HFF-Myc (cell line): Measurements from ENCODE around the gene HNF1B.

Experiments used
- DNase-seq: peaks from one replicate; pipeline ENCODE4 v3.0.0-alpha.2; 2011; ENCODE audit warnings: low read depth; ENCODE audit errors: extremely low read depth
- H3K4me3 ChIP-seq: replicated peaks from 2 replicates; pipeline ENCODE4 v1.5.1; 2011; ENCODE audit warnings: low read depth, mild to moderate bottlenecking, control low read depth, low read length
- CTCF ChIP-seq: IDR thresholded peaks from 2 replicates; pipeline ENCODE4 v1.5.1; 2012; ENCODE audit warnings: mild to moderate bottlenecking, low read depth, low read length, control low read depth; ENCODE audit errors: missing control alignments

The HNF1B gene

DNA sequence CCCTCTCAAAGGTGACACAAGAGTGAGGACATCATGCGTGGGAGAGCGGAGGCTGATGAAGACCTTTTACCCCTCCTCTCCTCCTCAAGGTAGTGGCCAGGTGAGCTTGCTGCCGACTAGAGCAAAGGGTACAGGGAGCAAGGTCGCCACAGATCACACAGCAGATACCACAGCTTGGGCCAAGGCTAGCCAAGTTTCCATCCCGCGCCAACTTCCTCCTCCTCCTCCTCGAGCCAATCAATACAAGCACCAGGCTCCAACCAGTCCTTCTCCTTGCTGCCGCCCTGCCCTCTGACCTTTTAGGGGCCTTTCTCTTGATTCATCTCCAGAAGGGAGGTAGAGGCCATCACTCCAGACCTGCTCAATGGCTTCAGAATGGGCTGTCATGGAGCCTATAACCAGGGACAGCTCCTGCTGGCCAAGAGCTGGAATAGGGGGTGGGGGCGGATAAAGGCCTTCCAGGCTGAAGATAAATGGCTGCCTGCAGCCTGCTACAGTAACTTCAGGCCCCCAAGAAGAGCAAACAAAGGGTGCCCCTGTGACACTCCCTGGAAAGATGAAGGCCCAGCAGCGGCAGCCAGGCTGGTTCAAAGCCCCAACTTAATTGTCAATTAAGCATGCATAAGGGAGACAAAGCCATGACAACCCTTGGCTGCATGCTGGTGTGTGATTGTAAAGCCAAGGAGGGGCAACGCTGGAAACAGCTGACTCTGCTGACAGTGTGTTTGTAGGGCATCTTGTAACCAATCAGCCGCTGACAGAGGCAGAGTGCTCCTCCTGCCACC lies 17.8 kb downstream of the HNF1B start:
- no peak overlapping the region for H3K4me3 ChIP-seq
- no peak for DNase-seq
- TF ChIP-seq CTCF: no peak

DNA sequence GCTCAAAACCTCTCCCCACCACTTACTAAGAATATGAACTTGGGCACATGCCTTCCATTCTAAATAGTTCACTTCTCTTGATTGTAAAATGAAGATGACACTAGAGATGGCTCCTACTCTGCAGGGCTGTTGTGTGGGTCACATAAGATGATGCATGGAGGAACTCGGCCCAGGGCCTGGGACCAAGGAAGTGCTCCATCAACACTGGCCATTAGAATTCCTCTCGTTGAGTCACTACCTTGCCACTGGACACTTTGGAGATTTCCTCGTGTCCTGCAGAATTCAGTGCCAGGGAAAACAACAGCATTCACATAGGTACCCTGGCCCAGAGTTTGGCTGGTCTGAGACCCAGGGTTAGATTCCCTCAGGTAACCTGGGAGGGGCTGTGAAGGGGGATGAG lies 18.6 kb downstream of the HNF1B start:
- no peak for TF ChIP-seq CTCF
- DNase-seq: no peak
- no peak overlapping the region for H3K4me3 ChIP-seq

DNA sequence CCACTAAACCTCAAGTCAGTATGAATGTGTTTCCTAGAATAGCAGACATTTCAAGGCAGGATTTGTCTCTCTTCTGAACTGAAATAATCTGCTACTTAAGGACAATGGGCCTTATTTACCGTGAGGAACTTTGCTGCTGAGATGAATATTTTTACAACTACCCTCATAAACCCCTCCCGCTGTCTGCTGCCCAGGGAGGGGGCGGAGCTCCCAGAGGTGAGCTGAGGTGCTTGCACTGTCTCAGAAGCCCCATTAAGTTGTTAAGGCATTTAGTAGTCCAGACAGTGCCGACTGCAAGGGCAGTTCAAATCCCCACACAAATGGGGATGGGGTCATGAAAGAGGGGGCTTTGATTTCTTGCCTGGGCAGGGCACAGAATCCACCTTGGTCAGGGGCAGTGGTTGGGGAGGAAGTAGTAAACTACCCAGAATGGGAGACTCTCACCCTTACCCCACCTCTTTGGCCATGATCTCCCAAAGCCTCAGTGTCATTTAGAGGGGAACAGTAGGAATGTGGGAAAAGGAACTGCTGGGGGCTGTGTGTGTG lies 19.2 kb downstream of the HNF1B start:
- DNase-seq: no peak
- H3K4me3 ChIP-seq: no peak overlapping the region
- TF ChIP-seq CTCF: no peak

DNA sequence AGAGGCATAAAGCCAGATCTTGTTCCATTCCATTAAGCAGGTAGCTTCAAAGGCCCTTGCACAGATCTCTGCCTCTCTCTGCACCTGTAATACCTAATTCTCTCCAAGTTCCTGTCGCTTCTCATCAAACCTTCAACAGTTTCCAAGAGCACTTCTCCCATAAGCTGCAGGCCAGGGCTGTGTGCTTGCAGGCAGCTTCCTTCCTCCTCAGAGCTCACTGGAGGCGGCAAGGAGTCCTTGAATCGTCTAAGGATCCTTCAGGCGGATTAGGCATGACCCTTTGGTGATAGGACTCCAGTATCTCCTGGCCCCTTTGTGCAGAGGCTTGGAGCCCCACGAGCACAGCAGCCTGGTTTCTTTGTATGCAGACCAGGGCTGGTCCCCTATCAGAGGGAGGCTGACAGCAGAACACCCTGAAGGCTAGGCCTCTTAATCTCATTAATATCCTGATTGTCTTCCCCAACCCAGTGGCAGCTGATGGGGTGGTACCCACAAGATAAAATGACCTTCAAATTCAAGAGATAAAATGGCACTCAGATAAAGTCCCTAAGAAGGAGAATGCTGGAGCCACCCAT lies 19.8 kb downstream of the HNF1B start:
- DNase-seq: no peak
- no peak overlapping the region for H3K4me3 ChIP-seq
- TF ChIP-seq CTCF: no peak

- no peak for TF ChIP-seq CTCF
- DNase-seq: no peak
- H3K4me3 ChIP-seq: no peak overlapping the region
These were observed 23.9 kb downstream of the HNF1B start for GRCh38 chr17:37720989-37721388.

DNA sequence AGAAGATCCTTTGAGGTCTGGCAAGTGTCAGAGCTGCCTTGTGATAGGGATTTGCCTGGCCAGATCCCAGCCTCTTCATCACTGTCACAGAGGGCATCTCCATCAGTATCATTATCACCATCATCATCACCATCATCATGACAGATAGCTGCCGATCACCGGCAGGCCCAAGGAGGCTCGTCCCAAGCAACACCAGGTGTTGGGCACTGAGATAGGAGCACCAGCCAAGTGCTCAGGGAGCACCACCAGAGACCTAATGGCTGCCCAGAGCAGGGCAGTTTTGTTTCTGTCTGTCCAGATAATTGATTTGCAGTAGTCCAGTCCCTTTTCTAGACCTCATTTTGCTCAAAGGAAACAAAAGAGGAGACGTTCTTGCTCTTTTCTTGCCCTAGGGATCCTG lies 25.0 kb downstream of the HNF1B start:
- H3K4me3 ChIP-seq: no peak overlapping the region
- DNase-seq: no peak
- no peak for TF ChIP-seq CTCF
